Tongue (tissue), 2 donors: ENCODE results near the gene EID2B. TPM values are rescaled to one million over a fixed set of nuclear protein-coding genes. Genes with fewer than 3 reads are reported as not detected.

Experiments used
- DNase-seq: peaks from one replicate; pipeline ENCODE4 v3.0.0-alpha.2; 2015
- total RNA-seq: library from RNA; depleted of rRNA; stranded (reverse); fragments of >200 nt; gene quantifications from one replicate; pipeline ENCODE4 v1.2.3, GENCODE V29; 2014

Gene EID2B
- total RNA-seq, 1 donor from 2014 or later, result 5.0 TPM

DNA sequence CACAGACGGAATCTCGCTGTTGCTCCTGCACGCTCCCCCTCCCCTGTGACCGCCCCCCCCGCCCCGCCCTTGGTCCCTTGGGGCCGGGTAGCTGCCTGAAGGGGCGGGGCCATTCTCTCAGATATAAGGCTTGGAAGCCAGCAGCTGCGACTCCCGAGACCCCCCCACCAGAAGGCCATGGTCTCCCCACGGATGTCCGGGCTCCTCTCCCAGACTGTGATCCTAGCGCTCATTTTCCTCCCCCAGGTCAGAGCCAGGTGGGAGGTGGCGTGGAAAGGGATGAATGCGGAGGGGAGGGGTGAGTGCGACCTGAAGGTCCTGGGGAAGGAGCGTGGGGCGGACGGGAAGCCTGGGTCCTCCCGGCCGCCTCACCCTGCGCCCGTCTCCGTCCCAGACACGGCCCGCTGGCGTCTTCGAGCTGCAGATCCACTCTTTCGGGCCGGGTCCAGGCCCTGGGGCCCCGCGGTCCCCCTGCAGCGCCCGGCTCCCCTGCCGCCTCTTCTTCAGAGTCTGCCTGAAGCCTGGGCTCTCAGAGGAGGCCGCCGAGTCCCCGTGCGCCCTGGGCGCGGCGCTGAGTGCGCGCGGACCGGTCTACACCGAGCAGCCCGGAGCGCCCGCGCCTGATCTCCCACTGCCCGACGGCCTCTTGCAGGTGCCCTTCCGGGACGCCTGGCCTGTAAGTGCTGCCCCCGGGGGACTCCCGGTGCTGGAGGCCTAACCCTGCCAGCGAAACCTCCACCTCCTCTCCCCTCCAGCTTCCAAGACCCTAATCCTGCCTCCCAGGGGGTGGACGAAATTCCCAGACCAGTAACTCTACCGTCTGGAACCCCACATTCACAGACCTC, 33.6 kb downstream of the EID2B start, which contains the start of gene DLL3:
DLL3 (plus strand) TSS at position 150 of the 845 bp plus-strand sequence; CDS start at position 178, 28 bp downstream.
- DNase-seq, result no peak

DNA sequence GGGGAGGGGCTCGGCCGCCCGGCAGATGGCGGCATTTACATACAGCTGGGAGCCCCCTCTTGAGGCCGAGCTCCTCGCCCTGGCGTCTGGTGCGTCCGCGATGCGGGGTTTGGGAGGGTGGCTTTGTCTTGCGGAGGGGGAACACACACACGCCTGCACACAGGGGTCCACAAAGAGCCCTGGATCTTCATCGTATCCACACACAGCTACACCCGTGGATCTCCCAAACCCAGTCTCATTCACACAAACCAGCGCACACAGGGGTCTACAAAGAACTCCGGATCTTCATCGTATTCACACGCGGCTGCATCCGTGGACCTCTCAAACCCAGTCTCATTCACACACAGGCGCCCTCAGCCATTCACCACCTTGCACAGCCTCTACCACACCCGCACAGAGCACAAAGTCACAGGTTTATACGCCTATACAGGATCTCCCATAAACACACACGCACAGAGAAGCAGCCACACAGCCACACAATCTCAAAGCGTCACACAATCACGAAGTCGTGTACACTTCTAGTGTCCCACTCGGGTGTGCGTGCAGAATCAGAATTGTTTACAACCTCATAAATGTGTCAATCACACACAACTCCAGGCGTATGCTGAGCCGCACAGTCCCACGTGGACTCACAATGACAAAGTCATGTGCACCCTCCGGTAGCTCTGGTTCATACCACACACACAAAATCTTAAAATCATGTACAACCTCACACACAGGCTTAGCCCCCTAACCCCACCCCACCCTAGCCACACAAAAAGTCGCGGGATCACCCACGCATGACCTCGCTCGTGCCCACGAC, 34.5 kb downstream of the EID2B start:
- DNase-seq, result peak; percentile 68

DNA sequence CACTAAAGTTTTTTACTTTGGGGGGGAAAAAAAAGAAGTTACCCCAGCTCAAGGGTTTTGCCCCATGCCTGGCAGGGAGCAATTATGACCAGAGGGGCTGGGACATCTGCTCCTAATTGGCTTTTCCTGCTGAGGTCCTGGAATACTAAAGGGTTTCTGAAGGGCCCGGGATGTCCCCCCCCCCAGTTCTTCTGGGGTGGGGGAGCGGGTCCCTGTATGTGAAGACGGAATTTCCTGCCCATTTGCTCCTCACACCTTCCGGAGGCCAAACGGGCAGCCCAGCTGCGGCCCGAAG, 35.0 kb downstream of the EID2B start:
- DNase-seq, result no peak

DNA sequence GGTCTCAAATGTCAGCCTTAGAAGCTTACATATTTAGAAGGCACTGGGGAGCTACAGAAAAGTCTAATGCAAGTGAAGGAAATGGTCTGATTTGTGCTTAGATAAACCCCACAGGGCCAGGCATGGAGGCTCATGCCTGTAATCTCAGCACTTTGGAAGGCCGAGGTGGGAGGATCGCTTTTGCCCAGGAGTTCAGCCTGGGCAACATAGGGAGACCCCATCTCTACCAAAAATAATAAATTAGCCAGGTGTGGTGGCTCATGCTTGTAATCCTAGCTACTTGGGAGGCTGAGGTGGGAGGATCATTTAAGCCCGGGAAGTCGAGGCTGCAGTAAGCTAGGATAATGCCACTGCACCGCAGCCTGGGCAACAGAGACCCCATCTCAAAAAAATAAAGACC, 36.6 kb downstream of the EID2B start:
- DNase-seq, result no peak

DNA sequence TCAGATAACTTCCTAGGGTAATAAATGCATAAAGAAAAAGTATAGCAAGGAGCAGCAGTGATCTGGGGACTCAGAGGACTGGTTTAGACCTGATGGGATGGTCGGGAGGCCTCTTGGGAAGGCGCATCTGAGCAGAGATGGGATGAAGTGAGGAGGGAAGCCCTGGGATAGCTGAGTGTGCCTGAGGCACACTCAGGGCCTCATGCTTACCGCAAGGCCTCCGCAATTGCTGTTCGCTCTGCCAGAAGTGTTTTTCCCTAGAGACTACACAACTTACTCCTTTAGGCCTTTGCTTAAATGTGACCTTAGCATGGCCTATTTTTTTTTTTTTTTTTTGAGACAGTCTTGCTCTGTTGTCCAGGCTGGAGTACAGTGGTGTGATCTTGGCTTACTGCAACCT, 38.0 kb downstream of the EID2B start:
- no peak for DNase-seq

DNA sequence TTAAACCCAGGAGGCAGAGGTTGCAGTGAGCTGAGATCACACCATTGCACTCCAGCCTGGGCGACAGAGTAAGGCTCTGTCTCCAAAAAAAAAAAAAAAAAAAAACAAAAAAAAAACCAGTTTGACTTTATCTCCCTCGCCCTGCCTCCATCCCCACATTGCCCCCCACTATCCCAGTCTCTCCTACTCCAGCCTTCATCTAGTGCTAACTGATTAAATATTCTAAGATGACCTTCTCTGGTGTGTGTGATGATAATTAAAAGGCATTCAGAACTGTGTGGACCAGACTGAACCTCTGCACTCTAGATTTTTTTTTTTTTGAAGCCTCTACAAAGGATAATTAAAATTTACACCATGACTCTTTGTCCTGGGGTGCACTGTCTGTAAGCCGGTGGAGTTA, 39.9 kb downstream of the EID2B start:
- DNase-seq, result no peak

DNA sequence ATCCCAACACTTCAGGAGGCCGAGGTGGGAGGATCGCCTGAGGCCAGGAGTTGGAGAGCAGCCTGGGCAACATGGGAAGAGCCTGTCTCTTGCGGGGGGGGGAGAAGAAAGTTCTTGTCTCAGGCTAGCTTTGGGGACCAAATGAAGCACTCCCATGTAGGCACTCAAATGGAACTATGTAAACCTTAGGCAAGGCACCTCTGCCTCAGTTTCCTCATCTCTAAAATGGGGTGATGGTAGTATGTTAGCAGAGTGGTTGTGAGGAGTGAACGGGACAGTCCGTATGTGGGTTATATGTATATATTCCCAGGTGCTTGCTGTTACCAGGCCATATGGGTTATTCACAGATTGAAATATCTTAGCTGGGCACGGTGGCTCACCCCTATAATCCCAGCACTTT, 40.4 kb downstream of the EID2B start:
- DNase-seq, result no peak

DNA sequence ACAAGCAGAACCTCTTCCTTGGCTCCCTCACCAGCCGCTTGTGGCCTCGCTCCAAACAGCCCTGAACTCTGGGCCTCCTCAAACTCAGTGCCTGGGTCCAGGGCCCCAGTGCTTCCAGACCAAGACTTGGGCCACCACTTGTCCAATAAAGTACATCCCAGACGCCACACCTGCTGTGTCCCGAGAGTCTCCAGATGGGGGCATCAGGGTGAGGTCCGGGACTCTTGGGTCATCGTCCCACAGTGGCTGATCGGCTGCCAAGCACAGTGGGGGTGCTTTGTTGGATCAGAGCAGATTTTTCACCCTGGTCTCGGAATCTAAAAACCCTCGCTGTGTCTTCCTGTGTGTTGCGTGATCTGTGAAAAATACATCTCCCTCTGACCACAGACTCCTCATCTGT, 42.9 kb downstream of the EID2B start:
- no peak for DNase-seq

DNA sequence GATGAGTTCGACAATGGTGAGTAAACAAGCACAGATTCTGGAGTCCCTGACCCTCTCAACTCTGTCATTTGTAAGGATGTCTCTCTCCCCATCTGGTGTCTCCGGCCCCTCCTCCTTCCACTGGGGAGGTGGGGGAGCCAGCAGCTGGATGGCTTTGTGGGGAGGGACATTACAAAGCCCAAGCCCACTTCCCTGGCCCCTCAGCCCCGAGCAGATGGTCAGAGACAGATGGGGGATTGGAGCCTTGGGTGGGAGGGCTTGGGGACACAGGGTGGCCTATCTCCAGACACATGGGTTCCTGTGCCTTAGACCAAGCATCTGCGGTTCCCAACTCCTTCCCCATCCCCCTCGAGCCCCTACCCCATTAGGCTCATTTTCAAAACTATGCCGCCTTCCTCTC, 49.5 kb downstream of the EID2B start:
- DNase-seq, result no peak

DNA sequence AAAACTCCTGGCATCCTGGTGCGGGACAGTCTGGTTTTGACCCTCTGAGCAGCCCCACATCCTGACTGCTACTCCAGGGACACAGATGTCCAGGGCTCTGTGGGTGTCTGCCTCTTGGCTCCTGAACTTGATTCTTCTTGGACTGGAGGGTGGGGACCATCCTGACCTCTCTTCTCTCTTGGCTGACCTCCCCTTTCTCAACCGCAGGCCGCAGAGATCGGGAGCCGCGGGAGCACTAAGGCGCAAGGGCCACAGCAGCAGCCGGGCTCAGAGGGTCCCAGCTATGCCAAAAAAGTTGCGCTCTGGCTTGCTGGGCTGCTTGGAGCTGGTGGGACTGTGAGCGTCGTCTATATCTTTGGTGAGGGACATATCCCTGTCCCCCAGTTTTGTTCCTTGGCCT, 51.0 kb downstream of the EID2B start:
- no peak for DNase-seq

DNA sequence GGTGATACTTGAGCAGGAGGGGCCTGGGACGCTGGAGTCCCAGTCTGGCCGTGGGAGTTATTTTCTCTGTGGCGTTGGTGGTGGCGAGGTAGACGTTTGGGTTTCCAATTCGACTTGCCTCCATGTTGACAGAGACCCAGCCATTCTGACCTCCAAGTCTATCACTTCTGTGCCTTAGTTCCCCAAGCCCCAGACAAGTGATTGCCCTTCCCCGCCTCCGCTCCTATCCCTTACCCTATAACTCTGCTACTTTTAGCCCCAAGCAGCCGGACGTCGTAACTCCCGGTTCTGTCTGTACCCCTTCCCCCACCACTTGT, 51.5 kb downstream of the EID2B start:
- DNase-seq, result no peak

Other genes with a start within 250 kb of the EID2B start
- gene IFNL1, start 236.4 kb downstream of the EID2B start, total RNA-seq, result not detected
- gene LRFN1, start 212.0 kb downstream of the EID2B start, total RNA-seq, result 0.92 TPM
- 8.2 TPM for gene GMFG, start 196.8 kb downstream of the EID2B start, total RNA-seq
- gene SAMD4B, start 190.4 kb downstream of the EID2B start, total RNA-seq, result 36.4 TPM
- gene PAF1, start 141.7 kb downstream of the EID2B start, total RNA-seq, result 18.9 TPM
- gene MED29, start 141.5 kb downstream of the EID2B start, total RNA-seq, result 15.2 TPM
- 24.5 TPM for gene ZFP36, start 126.0 kb downstream of the EID2B start, total RNA-seq
- 20.9 TPM for gene PLEKHG2, start 120.2 kb downstream of the EID2B start, total RNA-seq
- gene RPS16, start 96.9 kb downstream of the EID2B start, total RNA-seq, result 106 TPM
- gene SUPT5H, start 87.3 kb downstream of the EID2B start, total RNA-seq, result 62.2 TPM
- gene TIMM50, start 52.0 kb downstream of the EID2B start, total RNA-seq, result 27.1 TPM
- gene DLL3, start 33.9 kb downstream of the EID2B start, total RNA-seq, result not detected
- gene SELENOV, start 17.7 kb downstream of the EID2B start, total RNA-seq, result not detected
- 15.0 TPM for gene EID2, start 7.3 kb upstream of the EID2B start, total RNA-seq
- gene LGALS13, start 69.7 kb upstream of the EID2B start, total RNA-seq, result not detected
- not detected for gene LGALS16, start 123.1 kb upstream of the EID2B start, total RNA-seq
- gene LGALS14, start 171.6 kb upstream of the EID2B start, total RNA-seq, result not detected
- gene CLC, start 205.2 kb upstream of the EID2B start, total RNA-seq, result not detected
- gene LEUTX, start 246.0 kb upstream of the EID2B start, total RNA-seq, result not detected